Measurements from ENCODE around the gene MPIG6B. TPM values are rescaled to one million over a fixed set of nuclear protein-coding genes. Genes with fewer than 3 reads are reported as not detected.

The MPIG6B gene
- total RNA-seq, 1 experiment from 2014 or later: not detected

- Histone ChIP-seq H3K9me3 (replicated peaks) (no peaks in the 10 kb centered on the region), H3K27ac (no peak overlapping the region), H3K4me1 (replicated peaks) (peaks cover 39% of the 10 kb centered on the region), H3K27me3 (replicated peaks) (no peaks in the 10 kb centered on the region), H3K4me3 (no peak overlapping the region), H3K36me3 (peaks cover 47% of the 10 kb centered on the region)
- DNase-seq (ENCODE audit: low read depth in 1 of 2, low spot score in 2 of 2): no peak
Observed at GRCh38 chr6:31742894-31743293, 19.7 kb downstream of the MPIG6B start.

DNA sequence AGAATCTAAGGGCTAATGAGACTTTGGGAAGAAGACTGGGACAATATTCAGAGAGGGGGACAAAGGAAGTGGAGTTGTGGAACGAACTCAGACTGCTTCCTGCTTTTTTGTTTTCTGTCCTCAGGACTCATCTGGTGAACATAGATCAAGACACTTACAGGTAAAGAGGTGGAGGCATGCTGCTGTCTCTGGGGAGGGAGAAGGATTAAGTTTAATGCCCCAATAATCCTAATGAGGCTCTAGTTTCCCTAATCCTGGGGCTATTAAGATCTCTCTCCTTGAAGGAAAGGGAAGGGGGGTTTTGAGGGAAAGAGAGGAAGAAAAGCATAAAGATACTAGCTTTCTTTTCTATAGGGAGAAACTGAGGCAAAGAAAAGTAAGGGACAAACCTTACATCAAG is 21.2 kb downstream of the MPIG6B start:
- no peak overlapping the region for H3K27ac ChIP-seq
- peaks cover 37% of the 10 kb centered on the region for H3K4me1 ChIP-seq (replicated peaks)
- DNase-seq (ENCODE audit: low read depth in 1 of 2, low spot score in 2 of 2): no peak
- peaks cover 51% of the 10 kb centered on the region for H3K36me3 ChIP-seq
- H3K4me3 ChIP-seq: no peak overlapping the region
- no peaks in the 10 kb centered on the region for H3K27me3 ChIP-seq (replicated peaks)
- no peaks in the 10 kb centered on the region for H3K9me3 ChIP-seq (replicated peaks)

GRCh38 chr6:31749301-31750036 is 26.3 kb downstream of the MPIG6B start:
- peak overlapping the region; percentile 52; the same call in 1 of the 2 replicates for H3K27ac ChIP-seq
- H3K36me3 ChIP-seq: peaks cover 27% of the 10 kb centered on the region
- H3K9me3 ChIP-seq (replicated peaks): no peaks in the 10 kb centered on the region
- no peak overlapping the region for H3K4me3 ChIP-seq
- H3K4me1 ChIP-seq (replicated peaks): peaks cover 63% of the 10 kb centered on the region
- no peaks in the 10 kb centered on the region for H3K27me3 ChIP-seq (replicated peaks)
- no peak for DNase-seq (ENCODE audit: low read depth in 1 of 2, low spot score in 2 of 2)

GRCh38 chr6:31750411-31751022 is 27.3 kb downstream of the MPIG6B start:
- Histone ChIP-seq H3K4me1 (replicated peaks) (peaks cover 63% of the 10 kb centered on the region), H3K27ac (peak overlapping the region; percentile 52), H3K36me3 (peaks cover 25% of the 10 kb centered on the region), H3K27me3 (replicated peaks) (no peaks in the 10 kb centered on the region), H3K4me3 (no peak overlapping the region), H3K9me3 (replicated peaks) (no peaks in the 10 kb centered on the region)
- DNase-seq (ENCODE audit: low read depth in 1 of 2, low spot score in 2 of 2): peak in 1 of 2 experiments; percentile 61

- no peaks in the 10 kb centered on the region for H3K27me3 ChIP-seq (replicated peaks)
- DNase-seq (ENCODE audit: low read depth in 1 of 2, low spot score in 2 of 2): peak in 1 of 2 experiments; percentile 54
- H3K27ac ChIP-seq: peak overlapping the region; percentile 55
- H3K36me3 ChIP-seq: peaks cover 11% of the 10 kb centered on the region
- H3K4me3 ChIP-seq: no peak overlapping the region
- H3K4me1 ChIP-seq (replicated peaks): peaks cover 47% of the 10 kb centered on the region
- H3K9me3 ChIP-seq (replicated peaks): no peaks in the 10 kb centered on the region
Observed at GRCh38 chr6:31752739-31753319, 29.7 kb downstream of the MPIG6B start.

GRCh38 chr6:31758281-31758680 is 35.1 kb downstream of the MPIG6B start:
- Histone ChIP-seq H3K36me3 (peaks cover 6% of the 10 kb centered on the region), H3K27me3 (replicated peaks) (no peaks in the 10 kb centered on the region), H3K9me3 (replicated peaks) (no peaks in the 10 kb centered on the region), H3K4me1 (replicated peaks) (peaks cover 5% of the 10 kb centered on the region), H3K27ac (no peak overlapping the region), H3K4me3 (no peak overlapping the region)
- DNase-seq (ENCODE audit: low read depth in 1 of 2, low spot score in 2 of 2): no peak

- DNase-seq (ENCODE audit: low read depth in 1 of 2, low spot score in 2 of 2): no peak
- H3K36me3 ChIP-seq: peaks cover 5% of the 10 kb centered on the region; the same call in 1 of the 2 replicates
- peaks cover 10% of the 10 kb centered on the region for H3K4me1 ChIP-seq (replicated peaks)
- H3K4me3 ChIP-seq: no peak overlapping the region
- no peaks in the 10 kb centered on the region for H3K9me3 ChIP-seq (replicated peaks)
- H3K27ac ChIP-seq: no peak overlapping the region
- H3K27me3 ChIP-seq (replicated peaks): no peaks in the 10 kb centered on the region
Observed at GRCh38 chr6:31760790-31761189, 37.6 kb downstream of the MPIG6B start.

DNA sequence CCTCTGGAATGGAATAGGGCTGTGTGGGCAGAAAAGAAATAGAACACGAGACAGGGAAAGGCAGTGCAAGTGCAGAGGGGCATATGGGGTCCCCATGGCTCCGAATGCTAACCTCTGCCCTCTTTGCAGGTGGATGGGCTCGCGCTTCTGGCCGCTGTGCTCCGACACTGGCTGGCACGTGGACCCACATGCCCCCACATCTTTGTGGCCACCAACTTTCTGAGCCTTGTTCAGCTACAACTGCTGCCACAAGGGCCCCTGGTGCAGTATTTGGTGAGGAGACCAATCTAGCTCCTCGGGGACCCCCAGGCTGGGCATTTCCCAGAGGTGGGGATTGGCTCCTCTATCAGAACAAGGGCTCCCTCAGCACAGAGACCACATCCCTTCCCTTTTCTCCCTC is 38.2 kb downstream of the MPIG6B start:
- no peak for DNase-seq (ENCODE audit: low read depth in 1 of 2, low spot score in 2 of 2)
- Histone ChIP-seq H3K27me3 (replicated peaks) (no peaks in the 10 kb centered on the region), H3K4me3 (no peak overlapping the region), H3K4me1 (replicated peaks) (peaks cover 10% of the 10 kb centered on the region), H3K36me3 (peaks cover 5% of the 10 kb centered on the region; the same call in 1 of the 2 replicates), H3K27ac (no peak overlapping the region), H3K9me3 (replicated peaks) (no peaks in the 10 kb centered on the region)

DNA sequence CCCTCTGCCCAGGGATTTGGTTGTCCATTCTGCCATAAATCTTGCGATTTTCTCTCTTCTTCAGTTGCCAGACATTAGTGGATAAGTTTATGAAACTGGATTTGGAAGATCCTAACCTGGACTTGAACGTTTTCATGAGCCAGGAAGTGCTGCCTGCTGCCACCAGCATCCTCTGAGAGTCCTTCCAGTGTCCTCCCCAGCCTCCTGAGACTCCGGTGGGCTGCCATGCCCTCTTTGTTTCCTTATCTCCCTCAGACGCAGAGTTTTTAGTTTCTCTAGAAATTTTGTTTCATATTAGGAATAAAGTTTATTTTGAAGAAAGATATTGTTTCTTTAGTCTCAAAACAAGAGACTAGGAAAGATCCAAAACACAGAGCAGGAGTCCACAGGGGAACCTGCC is 39.2 kb downstream of the MPIG6B start, which contains the start of gene SAPCD1:
SAPCD1 (plus strand) TSS at position 301 of the 400 bp plus-strand sequence. CDS start 399 bp downstream, outside the sequence.
- peaks cover 5% of the 10 kb centered on the region; the same call in 1 of the 2 replicates for H3K36me3 ChIP-seq
- DNase-seq (ENCODE audit: low read depth in 1 of 2, low spot score in 2 of 2): no peak
- peaks cover 10% of the 10 kb centered on the region for H3K4me1 ChIP-seq (replicated peaks)
- no peak within 1 kb of the TSS for H3K4me3 ChIP-seq
- H3K9me3 ChIP-seq (replicated peaks): no peaks in the 10 kb centered on the region
- no peaks in the 10 kb centered on the region for H3K27me3 ChIP-seq (replicated peaks)
- no peak within 1 kb of the TSS for H3K27ac ChIP-seq

GRCh38 chr6:31762878-31763618 is 39.9 kb downstream of the MPIG6B start:
- Histone ChIP-seq H3K4me3 (no peak overlapping the region), H3K27ac (no peak overlapping the region), H3K27me3 (replicated peaks) (no peaks in the 10 kb centered on the region), H3K9me3 (replicated peaks) (no peaks in the 10 kb centered on the region), H3K4me1 (replicated peaks) (peaks cover 10% of the 10 kb centered on the region), H3K36me3 (peaks cover 5% of the 10 kb centered on the region; the same call in 1 of the 2 replicates)
- peak in 1 of 2 experiments; percentile 18 for DNase-seq (ENCODE audit: low read depth in 1 of 2, low spot score in 2 of 2)

- no peaks in the 10 kb centered on the region for H3K9me3 ChIP-seq (replicated peaks)
- H3K27me3 ChIP-seq (replicated peaks): no peaks in the 10 kb centered on the region
- no peak overlapping the region for H3K27ac ChIP-seq
- H3K4me1 ChIP-seq (replicated peaks): peaks cover 10% of the 10 kb centered on the region
- peak in 1 of 2 experiments; percentile 50 for DNase-seq (ENCODE audit: low read depth in 1 of 2, low spot score in 2 of 2)
- peaks cover 5% of the 10 kb centered on the region; the same call in 1 of the 2 replicates for H3K36me3 ChIP-seq
- no peak overlapping the region for H3K4me3 ChIP-seq
Observed at GRCh38 chr6:31763619-31763940, 40.4 kb downstream of the MPIG6B start.

- DNase-seq (ENCODE audit: low read depth in 1 of 2, low spot score in 2 of 2): no peak
- peaks cover 10% of the 10 kb centered on the region for H3K4me1 ChIP-seq (replicated peaks)
Observed at GRCh38 chr6:31764198-31764597, 41.0 kb downstream of the MPIG6B start.

DNA sequence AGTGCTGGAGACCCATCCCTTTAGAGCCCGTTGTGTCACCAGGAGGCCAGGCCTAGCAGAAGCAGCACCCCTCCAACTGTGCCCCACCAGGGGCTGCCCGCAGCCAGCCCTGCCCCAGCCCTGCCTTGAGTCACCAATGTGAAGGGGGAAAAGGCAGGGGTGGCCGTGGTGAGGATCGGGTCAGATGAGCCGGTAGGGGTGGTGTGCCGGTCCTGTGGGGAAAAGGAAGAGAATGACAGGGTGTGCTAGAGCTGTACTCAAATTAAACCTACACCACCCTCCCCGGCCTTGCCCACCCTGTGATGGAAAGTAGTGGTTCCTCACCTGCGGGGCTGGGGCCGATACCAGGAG is 42.4 kb downstream of the MPIG6B start:
- Histone ChIP-seq H3K4me1 (replicated peaks) (peaks cover 10% of the 10 kb centered on the region), H3K4me3 (no peak overlapping the region), H3K9me3 (replicated peaks) (no peaks in the 10 kb centered on the region), H3K36me3 (0 out of 2 replicates have a peak, but pooled peaks cover under 1% of the 10 kb centered on the region), H3K27ac (no peak overlapping the region), H3K27me3 (replicated peaks) (no peaks in the 10 kb centered on the region)
- no peak for DNase-seq (ENCODE audit: low read depth in 1 of 2, low spot score in 2 of 2)

More at GRCh38 chr6:31764198-31764597, 41.0 kb downstream of the MPIG6B start:
- no peak overlapping the region for H3K4me3 ChIP-seq
- H3K36me3 ChIP-seq: peaks cover 5% of the 10 kb centered on the region; the same call in 1 of the 2 replicates
- no peak overlapping the region for H3K27ac ChIP-seq
- H3K27me3 ChIP-seq (replicated peaks): no peaks in the 10 kb centered on the region
- H3K9me3 ChIP-seq (replicated peaks): no peaks in the 10 kb centered on the region

Data from SJSA1 (cell line).